ENCODE data around the gene C14orf119. TPM values are rescaled to one million over a fixed set of nuclear protein-coding genes. Genes with fewer than 3 reads are reported as not detected.

The C14orf119 gene
- total and polyA plus RNA-seq, 7 experiments from 2014 or later: 6.0 to 169 (median 45.0) TPM

DNA sequence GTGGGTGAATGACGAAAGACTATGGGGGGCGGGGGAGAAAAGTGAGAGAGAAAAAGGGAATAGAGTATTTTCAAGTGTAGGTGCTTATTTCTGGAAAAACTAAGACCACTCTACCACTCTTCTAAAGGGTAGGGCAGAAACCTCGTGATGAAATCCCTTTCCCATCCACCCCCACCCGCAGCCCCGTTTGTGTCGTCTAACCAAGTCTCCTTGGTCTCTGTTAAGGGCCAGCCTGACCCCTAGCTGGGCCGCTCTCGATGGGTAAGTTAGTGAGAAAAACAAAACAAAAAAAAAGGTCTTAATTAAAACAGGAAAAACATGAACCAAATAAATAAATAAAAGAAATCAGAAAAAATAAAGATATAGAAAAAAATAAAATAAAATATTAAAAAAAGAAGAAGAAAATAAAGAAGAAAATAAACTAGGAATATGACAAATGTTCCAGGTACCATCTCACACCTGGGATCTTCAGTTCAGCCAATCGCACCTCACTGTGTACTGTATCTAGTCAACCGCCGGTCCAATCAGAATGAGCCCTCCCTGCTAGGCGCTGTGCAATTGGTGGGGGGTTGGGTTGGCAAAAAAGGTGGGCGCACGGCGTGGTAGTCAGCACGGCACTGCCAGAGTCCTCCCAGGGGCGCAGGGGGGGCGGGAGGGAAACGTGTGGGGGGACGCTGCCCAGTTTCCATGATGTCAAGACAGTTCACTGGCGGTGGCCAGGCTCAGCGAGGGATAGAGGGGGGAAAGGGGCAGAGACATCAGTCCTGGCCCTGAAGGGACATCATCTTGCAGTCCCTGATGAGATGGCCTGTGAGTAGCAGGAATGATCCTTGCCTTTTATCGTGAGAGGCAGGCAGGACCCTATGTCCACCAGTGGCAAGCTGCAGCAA is 28.2 kb upstream of the C14orf119 start:
- ATAC-seq (no peak), DNase-seq (no peak)
- POLR2A ChIA-PET: interaction anchor here (0.6 to 2.4 kb wide), 3 partner anchors 18 to 28 kb away, joined by 3 to 11 read pairs (median 4); partner anchors contain the start of genes ACIN1 and C14orf119
- no peak overlapping the region for H3K27ac ChIP-seq (ENCODE audit: low read depth, low read length)
- Mint-ChIP-seq H3K4me3 (no peak overlapping the region), H3K4me1 (peaks cover 28 to 52% (median 36%) of the 10 kb centered on the region in 7 donors), H3K9me3 (no peaks in the 10 kb centered on the region), H3K36me3 (peaks cover 4 to 41% (median 29%) of the 10 kb centered on the region in 5 donors), H3K27ac (no peak overlapping the region), H3K27me3 (no peaks in the 10 kb centered on the region)
- intact Hi-C loops (cut with micrococcal nuclease): no loop called here
- H3K4me1 ChIP-seq (ENCODE audit: control insufficient read depth in 2 of 2, insufficient read depth in 2 of 2, low read length in 2 of 2): peaks cover 16 to 27% of the 10 kb centered on the region in 2 donors
- CTCF ChIA-PET: interaction anchor here (1.4 to 4.7 kb wide), 8 partner anchors 10 to 118 kb away, joined by 4 to 53 read pairs (median 8); partner anchors contain the start of gene AJUBA
- H3K27me3 ChIP-seq (ENCODE audit: control insufficient read depth in 2 of 2, insufficient read depth in 2 of 2, low read length in 2 of 2): no peaks in the 10 kb centered on the region
- no peaks in the 10 kb centered on the region for H3K9me3 ChIP-seq (ENCODE audit: control insufficient read depth in 2 of 3, low read length in 3 of 3)
- H3K4me3 ChIP-seq (ENCODE audit: low read length): no peak overlapping the region
- H3K36me3 ChIP-seq (ENCODE audit: control insufficient read depth in 2 of 3, insufficient read depth in 3 of 3, low read length in 3 of 3): peaks cover 43 to 68% (median 45%) of the 10 kb centered on the region in 3 experiments

DNA sequence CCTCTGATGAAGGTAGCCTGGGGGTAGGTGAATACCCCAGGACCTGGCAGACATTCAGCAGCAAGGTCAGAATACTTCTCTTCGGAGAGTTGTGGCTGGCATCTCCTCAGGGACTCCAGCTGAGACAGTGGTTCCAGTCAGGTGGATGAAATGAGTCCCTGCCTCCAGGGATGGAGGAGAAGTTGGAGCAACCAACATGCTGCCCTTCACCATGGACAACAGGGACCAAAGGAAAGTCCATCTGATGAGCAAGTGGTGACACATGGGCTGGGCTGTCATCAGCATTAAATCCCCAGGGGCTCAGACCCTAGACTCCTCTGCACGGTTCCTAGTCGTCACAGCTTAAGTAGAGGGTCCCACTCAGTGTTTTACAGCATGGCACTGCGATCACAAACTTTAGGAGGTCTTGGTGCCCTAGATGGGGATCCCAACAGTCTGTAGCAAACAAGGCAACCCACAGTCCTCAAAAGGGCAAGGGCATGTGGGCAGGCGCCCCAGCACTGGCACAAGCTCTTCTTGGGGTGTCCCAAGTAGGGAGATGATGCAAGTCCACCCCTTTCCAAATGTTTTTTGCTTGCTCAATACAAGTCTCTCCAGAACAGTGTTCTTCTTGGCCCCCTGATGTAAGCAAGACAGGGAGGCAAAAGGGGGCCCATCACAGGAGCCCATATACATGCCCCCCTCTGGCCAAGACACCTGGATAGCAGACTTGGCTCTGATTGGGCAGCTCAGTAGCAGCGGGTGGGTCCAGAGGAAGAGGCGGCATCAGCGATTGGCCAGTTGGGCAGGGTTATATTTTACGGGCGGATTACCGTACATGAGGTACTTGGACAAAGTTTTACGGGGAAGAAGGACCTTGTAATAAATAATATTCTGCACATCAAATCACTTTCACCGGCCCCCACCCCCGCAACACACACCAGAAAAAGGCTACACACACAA is 27.2 kb upstream of the C14orf119 start:
- H3K9me3 Mint-ChIP-seq: no peaks in the 10 kb centered on the region
- ATAC-seq (no peak), DNase-seq (no peak)
- intact Hi-C loops (cut with micrococcal nuclease): loop anchor here in 1 of 2 donors (2.0 kb wide), 2 partner anchors 227 to 313 kb away; no protein-coding TSS in a partner anchor
- ChIA-PET CTCF (interaction anchor here (0.7 to 4.7 kb wide), 38 partner anchors 9 to 483 kb away, joined by 3 to 53 read pairs (median 5); partner anchors contain the start of genes ACIN1, AJUBA, C14orf119 and HAUS4), POLR2A (interaction anchor here (0.8 to 2.4 kb wide), 13 partner anchors 8 to 497 kb away, joined by 3 to 11 read pairs (median 4); partner anchors contain the start of genes ACIN1, C14orf119 and CDH24)
- Histone ChIP-seq H3K36me3 (ENCODE audit: control insufficient read depth in 2 of 3, insufficient read depth in 3 of 3, low read length in 3 of 3) (peaks cover 33 to 64% (median 35%) of the 10 kb centered on the region in 3 experiments), H3K27me3 (ENCODE audit: control insufficient read depth in 2 of 2, insufficient read depth in 2 of 2, low read length in 2 of 2) (no peaks in the 10 kb centered on the region), H3K27ac (ENCODE audit: low read depth, low read length) (no peak overlapping the region), H3K4me3 (ENCODE audit: low read length) (no peak overlapping the region), H3K4me1 (ENCODE audit: control insufficient read depth in 2 of 2, insufficient read depth in 2 of 2, low read length in 2 of 2) (peaks cover 16 to 28% of the 10 kb centered on the region in 2 donors), H3K9me3 (ENCODE audit: control insufficient read depth in 2 of 3, low read length in 3 of 3) (no peaks in the 10 kb centered on the region)
- peaks cover 4 to 31% (median 24%) of the 10 kb centered on the region in 5 donors for H3K36me3 Mint-ChIP-seq
- H3K27me3 Mint-ChIP-seq: no peaks in the 10 kb centered on the region
- H3K4me1 Mint-ChIP-seq: peaks cover 30 to 58% (median 46%) of the 10 kb centered on the region in 7 donors
- H3K4me3 Mint-ChIP-seq: peak overlapping the region in 1 of 10 donors; percentile 56
- peak overlapping the region in 6 of 9 donors; percentile 63 to 88 (median 79) for H3K27ac Mint-ChIP-seq

DNA sequence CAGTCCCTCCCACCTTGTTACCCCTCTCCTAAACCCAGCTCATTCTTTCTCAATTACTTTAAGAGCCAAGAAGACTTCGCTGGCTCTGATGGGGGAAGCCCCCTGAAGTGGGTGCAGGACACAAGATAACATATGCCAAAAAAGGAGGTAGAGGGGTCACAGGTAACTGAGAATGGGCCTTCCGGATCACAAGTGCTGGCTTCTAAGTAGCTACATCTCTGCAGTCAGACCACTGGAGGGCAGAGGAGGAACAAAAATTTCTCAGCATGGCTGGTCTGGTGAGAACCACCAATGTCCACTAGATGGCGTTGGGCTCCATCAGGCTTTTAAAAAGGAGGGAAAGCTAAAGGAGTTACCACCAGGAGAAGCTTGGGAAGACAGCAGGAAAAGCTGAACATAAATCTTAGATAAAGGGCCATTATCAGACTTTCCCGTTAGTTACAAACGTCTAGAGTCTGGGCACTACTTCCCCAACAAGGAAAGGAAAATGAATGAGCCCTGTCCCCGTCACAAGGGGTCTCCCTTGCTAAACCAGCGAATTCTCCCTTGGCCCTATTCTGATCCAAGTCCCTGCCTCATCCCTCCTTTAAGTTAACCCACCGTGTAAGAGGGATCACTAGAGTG is 26.4 kb upstream of the C14orf119 start:
- H3K36me3 ChIP-seq (ENCODE audit: control insufficient read depth in 2 of 3, insufficient read depth in 3 of 3, low read length in 3 of 3): peaks cover 25 to 60% (median 27%) of the 10 kb centered on the region in 3 experiments
- CTCF ChIA-PET: interaction anchor here (0.6 to 4.7 kb wide), 38 partner anchors 8 to 483 kb away, joined by 3 to 53 read pairs (median 5); partner anchors contain the start of genes ACIN1, AJUBA, C14orf119 and HAUS4
- H3K27me3 ChIP-seq (ENCODE audit: control insufficient read depth in 2 of 2, insufficient read depth in 2 of 2, low read length in 2 of 2): no peaks in the 10 kb centered on the region
- H3K27me3 Mint-ChIP-seq: no peaks in the 10 kb centered on the region
- DNase-seq (peak; percentile 37 to 83 (median 74)), ATAC-seq (peak; percentile 90)
- peak overlapping the region in 7 of 10 donors; percentile 56 to 76 (median 64) for H3K4me3 Mint-ChIP-seq
- no peaks in the 10 kb centered on the region for H3K9me3 ChIP-seq (ENCODE audit: control insufficient read depth in 2 of 3, low read length in 3 of 3)
- H3K36me3 Mint-ChIP-seq: peaks cover 0 to 24% (median 18%) of the 10 kb centered on the region in 5 donors
- peaks cover 30 to 58% (median 46%) of the 10 kb centered on the region in 7 donors for H3K4me1 Mint-ChIP-seq
- no peak overlapping the region for H3K27ac ChIP-seq (ENCODE audit: low read depth, low read length)
- no peaks in the 10 kb centered on the region for H3K9me3 Mint-ChIP-seq
- H3K4me3 ChIP-seq (ENCODE audit: low read length): no peak overlapping the region
- POLR2A ChIA-PET: interaction anchor here (0.6 to 2.4 kb wide), 14 partner anchors 9 to 498 kb away, joined by 3 to 11 read pairs (median 4); partner anchors contain the start of genes ACIN1, C14orf119 and CDH24
- intact Hi-C loops (cut with micrococcal nuclease): loop anchor here (1.0 to 2.0 kb wide), 7 partner anchors 8 to 312 kb away; no protein-coding TSS in a partner anchor
- peaks cover 16 to 28% of the 10 kb centered on the region in 2 donors for H3K4me1 ChIP-seq (ENCODE audit: control insufficient read depth in 2 of 2, insufficient read depth in 2 of 2, low read length in 2 of 2)
- peak overlapping the region; percentile 63 to 88 (median 78) for H3K27ac Mint-ChIP-seq

DNA sequence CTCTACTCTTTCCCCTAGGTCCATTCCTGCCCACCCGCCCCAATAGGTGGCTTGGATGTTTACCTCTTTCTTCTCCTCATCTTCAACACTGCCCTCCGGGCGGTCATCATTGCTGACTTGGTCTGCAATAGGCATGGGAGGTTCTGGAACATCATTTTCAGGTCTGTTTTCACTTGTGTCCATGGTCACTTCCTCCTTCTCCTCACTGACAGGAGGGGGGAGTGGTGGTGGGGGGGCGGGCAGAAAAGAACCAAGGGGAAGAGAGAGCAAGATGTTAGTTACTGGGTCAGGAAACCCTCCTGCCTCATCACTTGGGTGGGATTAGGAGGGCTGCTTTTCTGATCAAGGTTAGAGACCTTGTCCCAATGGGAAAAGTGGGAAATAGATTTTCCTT is 25.9 kb upstream of the C14orf119 start:
- peak overlapping the region in 4 of 9 donors; percentile 66 to 88 (median 74) for H3K27ac Mint-ChIP-seq
- Histone ChIP-seq H3K36me3 (ENCODE audit: control insufficient read depth in 2 of 3, insufficient read depth in 3 of 3, low read length in 3 of 3) (peaks cover 20 to 60% (median 23%) of the 10 kb centered on the region in 3 experiments), H3K9me3 (ENCODE audit: control insufficient read depth in 2 of 3, low read length in 3 of 3) (no peaks in the 10 kb centered on the region), H3K27ac (ENCODE audit: low read depth, low read length) (no peak overlapping the region), H3K4me3 (ENCODE audit: low read length) (no peak overlapping the region), H3K4me1 (ENCODE audit: control insufficient read depth in 2 of 2, insufficient read depth in 2 of 2, low read length in 2 of 2) (peaks cover 16 to 28% of the 10 kb centered on the region in 2 donors), H3K27me3 (ENCODE audit: control insufficient read depth in 2 of 2, insufficient read depth in 2 of 2, low read length in 2 of 2) (no peaks in the 10 kb centered on the region)
- peak overlapping the region in 3 of 10 donors; percentile 48 to 57 (median 56) for H3K4me3 Mint-ChIP-seq
- H3K36me3 Mint-ChIP-seq: peaks cover 0 to 19% (median 16%) of the 10 kb centered on the region in 5 donors
- ATAC-seq: no peak
- H3K4me1 Mint-ChIP-seq: peaks cover 30 to 58% (median 46%) of the 10 kb centered on the region in 7 donors
- intact Hi-C loops (cut with micrococcal nuclease): loop anchor here (1.0 to 2.0 kb wide), 7 partner anchors 8 to 311 kb away; no protein-coding TSS in a partner anchor
- ChIA-PET POLR2A (interaction anchor here (0.6 to 2.4 kb wide), 10 partner anchors 8 to 499 kb away, joined by 3 to 11 read pairs (median 4); partner anchors contain the start of genes ACIN1, C14orf119 and CDH24), CTCF (interaction anchor here (0.6 to 4.7 kb wide), 30 partner anchors 8 to 253 kb away, joined by 3 to 53 read pairs (median 6); partner anchors contain the start of genes ACIN1, AJUBA, C14orf119 and HAUS4)
- H3K9me3 Mint-ChIP-seq: no peaks in the 10 kb centered on the region
- no peaks in the 10 kb centered on the region for H3K27me3 Mint-ChIP-seq
- DNase-seq: no peak

DNA sequence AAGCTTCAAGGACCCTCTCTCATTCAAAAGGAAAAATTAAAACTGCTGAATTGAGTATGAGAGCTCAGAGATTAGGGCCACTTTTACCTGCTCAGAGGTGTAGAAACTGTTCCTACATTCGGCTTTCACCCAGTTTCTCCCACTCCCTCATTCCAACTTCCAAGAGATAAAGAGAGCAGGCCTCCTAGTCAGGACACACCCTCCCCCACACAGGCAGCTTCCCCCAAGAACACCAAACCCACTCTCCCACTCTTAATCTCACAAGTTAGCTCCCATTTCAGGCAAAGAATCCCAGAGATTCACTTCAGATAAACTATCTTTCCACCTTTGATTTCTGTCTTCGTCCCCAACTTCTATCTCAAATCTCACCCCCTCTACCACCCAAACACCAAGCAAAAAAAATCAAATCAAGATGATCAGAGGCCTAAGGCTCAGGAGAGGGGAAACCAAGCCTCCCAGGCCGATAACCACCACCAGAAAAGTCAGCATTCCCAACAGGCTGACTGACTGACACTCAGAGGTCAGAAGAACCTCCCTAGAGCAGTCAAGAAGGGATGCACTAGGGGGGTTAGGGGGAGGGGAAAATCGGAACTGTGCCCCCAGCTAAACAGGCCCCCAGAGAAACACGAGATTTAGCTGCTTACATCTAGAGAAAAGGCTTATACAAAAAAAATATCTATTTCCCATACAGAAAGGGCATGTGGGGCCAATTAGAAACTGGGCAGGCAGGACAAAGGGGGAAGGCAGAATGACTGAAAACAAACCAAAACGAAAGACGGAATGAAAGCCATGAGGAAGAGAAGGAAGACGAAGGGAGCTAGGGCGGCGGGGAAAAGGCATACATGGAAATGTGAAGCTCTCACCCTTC is 24.8 kb upstream of the C14orf119 start:
- no peak for DNase-seq
- Histone ChIP-seq H3K4me3 (ENCODE audit: low read length) (peak overlapping the region; percentile 85), H3K4me1 (ENCODE audit: control insufficient read depth in 2 of 2, insufficient read depth in 2 of 2, low read length in 2 of 2) (peaks cover 16 to 28% of the 10 kb centered on the region in 2 donors), H3K27ac (ENCODE audit: low read depth, low read length) (peak overlapping the region; percentile 81), H3K9me3 (ENCODE audit: control insufficient read depth in 2 of 3, low read length in 3 of 3) (no peaks in the 10 kb centered on the region), H3K36me3 (ENCODE audit: control insufficient read depth in 2 of 3, insufficient read depth in 3 of 3, low read length in 3 of 3) (peaks cover 20 to 60% (median 21%) of the 10 kb centered on the region in 3 experiments), H3K27me3 (ENCODE audit: control insufficient read depth in 2 of 2, insufficient read depth in 2 of 2, low read length in 2 of 2) (no peaks in the 10 kb centered on the region)
- CTCF ChIA-PET: interaction anchor here (0.7 to 3.2 kb wide), 7 partner anchors 9 to 84 kb away, joined by 3 to 15 read pairs (median 4); partner anchors contain the start of genes ACIN1 and C14orf119
- H3K9me3 Mint-ChIP-seq: no peaks in the 10 kb centered on the region
- intact Hi-C loops (cut with micrococcal nuclease): loop anchor here (1.0 to 5.0 kb wide), 5 partner anchors 25 to 498 kb away; partner anchors contain the start of genes ACIN1 (in 2 of the 2), C14orf119 (in 2 of the 2) and PPP1R3E (in 1 of the 2)
- ATAC-seq: no peak
- H3K4me1 Mint-ChIP-seq: peaks cover 30 to 58% (median 46%) of the 10 kb centered on the region in 7 donors
- peak overlapping the region; percentile 82 to 98 (median 94) for H3K4me3 Mint-ChIP-seq
- H3K27ac Mint-ChIP-seq: peak overlapping the region; percentile 81 to 98 (median 89)
- POLR2A ChIA-PET: interaction anchor here (1.2 to 3.1 kb wide), 4 partner anchors 11 to 76 kb away, joined by 4 to 25 read pairs (median 14); partner anchors contain the start of genes ACIN1, C14orf119 and CEBPE
- peaks cover 0 to 21% (median 19%) of the 10 kb centered on the region in 5 donors for H3K36me3 Mint-ChIP-seq
- H3K27me3 Mint-ChIP-seq: no peaks in the 10 kb centered on the region
